Ramos (cell line): ENCODE measurements around the gene STARD3NL.
"Not testable (repeated sequence)": the region's sequence is repeated elsewhere in the genome, so short reads cannot be mapped to it uniquely, and the experiment has no call there.

Source experiments
- in situ Hi-C: fragments of 300-500 bp; cut with MboI; formaldehyde crosslinking; loops from one replicate; pipeline ENCODE4 v1.14.3; 2022; ENCODE audit warnings: low sequenced_read_pairs; ENCODE audit not compliant: unreplicated experiment

Gene STARD3NL

DNA sequence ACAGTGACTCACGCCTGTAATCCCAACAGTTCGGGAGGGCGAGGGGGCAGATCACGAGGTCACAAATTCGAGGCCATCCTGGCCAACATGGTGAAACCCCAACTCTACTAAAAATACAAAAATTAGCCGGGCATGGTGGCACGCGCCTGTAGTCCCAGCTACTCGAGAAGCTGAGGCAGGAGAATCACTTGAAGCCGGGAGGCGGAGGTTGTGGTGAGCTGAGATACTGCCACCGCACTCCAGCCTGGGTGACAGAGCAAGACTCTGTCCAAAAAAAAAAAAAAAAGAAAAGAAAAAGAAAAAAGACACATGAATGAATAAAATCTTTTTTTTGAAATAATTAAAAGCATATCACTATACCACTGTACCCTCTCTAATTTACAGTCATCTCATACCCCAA is 83.6 kb downstream of the STARD3NL start:
- in situ Hi-C loops: not testable (repeated sequence)

- in situ Hi-C loops: not testable (repeated sequence)
These were observed 84.0 kb downstream of the STARD3NL start for GRCh38 chr7:38262026-38262425.

DNA sequence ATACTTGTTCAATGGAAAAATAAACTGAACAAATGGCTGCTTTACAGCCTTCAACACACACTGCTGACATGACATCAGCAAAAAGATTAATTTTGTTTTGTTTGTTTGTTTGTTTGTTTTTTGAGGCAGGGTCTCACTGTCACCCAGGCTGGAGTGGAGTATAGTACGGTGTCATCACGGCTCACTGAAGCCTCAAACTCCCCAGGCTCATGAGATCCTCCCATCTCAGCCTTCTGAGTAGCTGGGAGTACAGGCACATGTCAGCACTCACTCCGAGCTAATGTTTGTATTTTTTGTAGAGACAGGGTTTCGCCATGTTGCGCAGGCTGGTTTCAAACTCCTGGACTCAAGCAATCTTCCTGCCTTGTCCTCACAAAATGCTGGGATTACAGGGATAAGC is 84.5 kb downstream of the STARD3NL start:
- in situ Hi-C loops: no loop called here

- in situ Hi-C loops: not testable (repeated sequence)
These were observed 85.2 kb downstream of the STARD3NL start for GRCh38 chr7:38263274-38263673.

DNA sequence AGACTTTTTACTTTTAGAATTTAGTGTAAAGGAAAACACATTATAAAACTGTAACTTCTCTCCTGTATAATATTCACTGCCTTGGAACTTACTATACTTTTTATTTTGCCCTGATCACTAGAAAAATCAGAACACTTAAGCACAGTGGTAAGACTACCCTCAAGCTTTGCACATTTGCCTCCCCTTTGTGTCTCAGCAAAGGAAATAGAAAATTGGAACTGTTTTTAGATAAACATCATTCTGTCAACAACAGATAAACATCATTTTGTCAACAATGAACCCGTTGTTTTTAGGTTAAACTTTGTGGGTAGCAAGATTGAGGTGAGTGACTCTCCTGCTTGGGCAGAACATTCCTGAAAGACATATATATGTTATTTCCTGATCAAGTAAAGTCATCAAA is 86.6 kb downstream of the STARD3NL start:
- in situ Hi-C loops: not testable (repeated sequence)

DNA sequence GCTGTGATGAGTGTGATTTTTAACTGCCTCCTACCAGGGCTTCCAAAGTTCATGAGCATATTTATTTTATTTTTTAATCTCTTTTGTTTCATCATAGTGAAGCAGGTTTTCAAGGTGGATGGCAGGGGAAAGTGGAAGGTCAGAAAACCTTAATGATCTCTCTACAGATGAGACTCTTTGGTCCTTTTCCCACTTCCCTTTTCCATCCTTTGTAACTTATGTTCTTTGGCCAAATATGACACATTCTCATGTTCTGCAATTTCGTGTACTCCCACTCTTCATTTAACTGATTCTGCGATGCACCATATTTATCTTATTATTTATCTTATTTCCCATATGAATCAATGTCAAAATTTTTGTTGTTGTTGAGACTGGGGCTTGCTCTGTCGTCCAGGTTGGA is 87.9 kb downstream of the STARD3NL start:
- in situ Hi-C loops: not testable (repeated sequence)

GRCh38 chr7:38269704-38270346 is 91.8 kb downstream of the STARD3NL start:
- in situ Hi-C loops: not testable (repeated sequence)

- in situ Hi-C loops: not testable (repeated sequence)
These were observed 92.4 kb downstream of the STARD3NL start for GRCh38 chr7:38270405-38270804.

DNA sequence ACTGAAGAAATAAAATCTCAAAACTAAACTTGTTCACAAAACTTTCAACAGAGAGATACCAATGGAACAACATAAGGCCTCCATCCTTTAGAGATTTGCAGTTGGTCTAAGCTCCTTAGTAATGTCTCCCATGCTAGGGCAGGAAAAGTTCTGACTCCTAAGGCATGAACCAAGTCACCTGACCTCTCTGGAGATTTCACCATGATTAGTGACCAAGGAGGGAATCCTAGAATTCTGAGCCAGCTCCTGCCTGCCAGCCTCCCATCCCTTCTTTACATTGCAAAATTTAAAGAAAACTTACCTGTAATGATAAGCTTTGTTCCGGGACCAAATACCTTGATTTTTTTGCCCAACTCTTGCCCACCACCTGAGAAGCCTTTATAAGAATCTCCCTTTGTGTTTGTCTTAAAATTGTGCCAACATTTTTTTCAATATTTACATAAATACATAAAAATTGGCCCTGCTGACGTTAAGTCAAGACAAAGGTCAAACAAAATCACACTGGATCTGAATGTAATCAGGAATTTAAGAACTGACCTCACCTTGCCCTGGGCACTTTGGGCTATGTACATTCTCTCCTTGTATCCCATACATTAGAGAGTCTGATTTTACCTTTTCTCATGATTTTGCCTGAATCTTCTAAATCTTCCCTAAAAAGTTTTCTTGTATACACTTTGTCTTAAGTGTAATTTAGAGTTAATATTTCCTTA is 95.4 kb downstream of the STARD3NL start, which contains the start of gene TARP:
TSS of gene TARP (minus strand) at position 351 of the 710 bp plus-strand sequence.
- in situ Hi-C loops: no loop called here

GRCh38 chr7:38274486-38274885 is 96.4 kb downstream of the STARD3NL start:
- in situ Hi-C loops: no loop called here

- in situ Hi-C loops: no loop called here
These were observed 97.0 kb downstream of the STARD3NL start for GRCh38 chr7:38274927-38275620.

- in situ Hi-C loops: no loop called here
These were observed 98.2 kb downstream of the STARD3NL start for GRCh38 chr7:38276096-38276877.

- in situ Hi-C loops: no loop called here
These were observed 102.0 kb downstream of the STARD3NL start for GRCh38 chr7:38280000-38280399.
